ENCODE results near the gene ATP8A2. TPM values are rescaled to one million over a fixed set of nuclear protein-coding genes. Genes with fewer than 3 reads are reported as not detected.
A peak's percentile ranks its signal among the peaks of the same experiment; 100 is the strongest.
"Not testable (repeated sequence)": the region's sequence is repeated elsewhere in the genome, so short reads cannot be mapped to it uniquely, and the experiment has no call there.

The ATP8A2 gene
- total RNA-seq, 1 experiment from 2014 or later, result 0.64 TPM

DNA sequence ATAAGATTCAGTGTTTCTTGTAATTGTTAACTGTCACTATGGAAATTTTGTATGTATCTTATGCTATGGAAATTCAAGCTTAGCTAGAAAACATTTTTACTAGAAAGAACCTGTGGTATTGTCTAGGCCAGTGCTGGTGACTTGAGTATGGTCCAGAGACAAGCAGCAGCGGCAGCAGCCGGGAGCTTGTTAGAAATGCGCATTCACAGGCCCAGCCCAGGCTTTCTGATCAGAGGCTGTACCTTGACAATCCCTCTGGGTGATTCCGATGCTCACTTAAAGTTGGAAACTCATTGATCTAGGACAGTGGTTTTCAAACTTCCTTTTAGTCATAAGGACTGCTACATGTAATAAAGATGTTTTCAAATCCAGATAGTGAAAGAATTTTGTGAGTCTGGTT lies 392.6 kb downstream of the ATP8A2 start:
- no peak for DNase-seq (ENCODE audit: low read depth)

DNA sequence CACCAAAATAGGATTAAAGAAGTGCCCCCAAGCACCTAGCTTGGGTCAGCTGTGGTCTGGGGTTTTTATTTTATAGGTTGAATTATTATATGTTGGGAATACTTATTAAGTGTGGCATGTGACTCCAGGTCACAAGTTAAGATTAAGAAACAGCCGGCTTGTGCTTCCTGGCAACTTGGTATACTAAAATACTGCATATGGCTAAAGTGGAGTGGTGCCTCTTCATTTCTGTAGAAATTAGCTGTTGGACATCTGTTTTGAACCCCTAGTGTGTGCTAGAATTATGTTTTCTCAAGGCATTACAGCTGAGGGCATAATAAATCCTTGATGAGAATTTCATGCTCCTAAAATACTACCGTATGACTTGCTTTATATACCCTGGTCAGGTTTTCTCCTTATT lies 393.5 kb downstream of the ATP8A2 start:
- DNase-seq (ENCODE audit: low read depth), result no peak

DNA sequence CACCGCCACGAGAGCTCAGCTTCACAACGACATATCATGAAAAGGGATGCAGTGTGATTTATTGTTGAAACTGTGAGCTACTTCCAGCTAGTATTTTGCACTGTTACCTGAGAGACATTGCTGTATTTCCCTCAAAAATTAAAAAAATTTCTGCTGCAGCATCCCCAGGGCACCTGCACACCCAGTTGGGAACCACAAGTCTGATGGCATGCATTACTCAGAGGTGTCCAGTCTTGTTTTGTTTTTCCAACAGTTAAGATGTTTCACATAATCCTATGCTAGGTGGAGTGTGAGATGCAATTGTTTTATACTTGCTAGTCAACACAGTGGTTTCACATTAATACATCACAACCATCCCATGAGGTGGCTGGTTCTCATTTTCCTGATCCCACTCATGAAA lies 394.8 kb downstream of the ATP8A2 start:
- no peak for DNase-seq (ENCODE audit: low read depth)

DNA sequence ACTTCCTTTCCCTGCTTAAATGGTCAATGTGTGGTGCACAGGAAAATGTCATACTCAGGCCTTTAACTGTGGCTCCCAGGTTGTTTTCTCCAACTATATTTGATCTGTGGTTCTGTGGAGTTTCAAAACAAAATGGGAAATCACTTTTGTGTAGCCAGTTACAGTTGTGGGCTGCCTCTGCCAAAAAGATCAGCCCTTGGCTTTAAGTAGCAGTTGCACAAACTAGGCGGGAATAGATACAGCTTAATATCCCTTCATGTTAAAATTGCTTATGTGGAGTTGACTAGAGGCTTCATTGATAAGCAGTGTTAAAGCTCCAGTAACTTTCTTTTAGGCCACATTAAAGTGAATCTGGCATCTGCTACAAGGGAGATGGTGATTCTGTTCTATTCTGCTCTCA lies 395.2 kb downstream of the ATP8A2 start:
- no peak for DNase-seq (ENCODE audit: low read depth)

DNA sequence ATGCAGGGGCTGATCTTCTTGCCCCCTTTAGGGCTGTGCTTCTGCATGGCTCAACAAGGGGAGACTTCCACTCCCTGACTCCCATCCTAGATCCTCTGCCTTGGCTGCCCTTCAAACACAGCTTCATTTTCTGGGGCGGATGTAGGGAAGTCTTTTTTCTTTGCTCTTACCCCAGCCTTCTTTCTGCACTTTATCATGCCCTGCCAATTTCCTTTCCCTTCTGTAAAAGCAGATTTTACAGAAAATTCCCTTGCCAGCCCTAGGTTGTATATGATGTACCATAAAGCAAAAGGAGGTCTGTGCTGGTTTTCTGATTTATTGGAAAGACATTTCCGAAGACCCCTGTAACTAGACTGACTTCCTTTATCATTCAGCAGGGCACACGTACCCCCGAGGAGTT lies 396.6 kb downstream of the ATP8A2 start:
- DNase-seq (ENCODE audit: low read depth), result no peak

DNA sequence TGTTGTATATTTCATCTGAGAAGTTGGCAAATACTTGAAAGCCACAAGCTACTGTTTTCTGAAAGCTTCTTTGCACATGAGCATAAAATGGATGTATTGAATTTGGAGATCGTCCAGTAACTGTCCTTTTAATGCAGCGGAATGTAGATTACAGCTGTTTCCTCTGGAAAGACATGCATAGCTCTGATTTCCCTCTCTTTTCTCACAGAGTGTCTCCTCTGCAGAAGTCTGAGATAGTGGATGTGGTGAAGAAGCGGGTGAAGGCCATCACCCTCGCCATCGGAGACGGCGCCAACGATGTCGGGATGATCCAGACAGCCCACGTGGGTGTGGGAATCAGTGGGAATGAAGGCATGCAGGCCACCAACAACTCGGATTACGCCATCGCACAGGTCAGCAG lies 397.1 kb downstream of the ATP8A2 start:
- DNase-seq (ENCODE audit: low read depth), result no peak

DNA sequence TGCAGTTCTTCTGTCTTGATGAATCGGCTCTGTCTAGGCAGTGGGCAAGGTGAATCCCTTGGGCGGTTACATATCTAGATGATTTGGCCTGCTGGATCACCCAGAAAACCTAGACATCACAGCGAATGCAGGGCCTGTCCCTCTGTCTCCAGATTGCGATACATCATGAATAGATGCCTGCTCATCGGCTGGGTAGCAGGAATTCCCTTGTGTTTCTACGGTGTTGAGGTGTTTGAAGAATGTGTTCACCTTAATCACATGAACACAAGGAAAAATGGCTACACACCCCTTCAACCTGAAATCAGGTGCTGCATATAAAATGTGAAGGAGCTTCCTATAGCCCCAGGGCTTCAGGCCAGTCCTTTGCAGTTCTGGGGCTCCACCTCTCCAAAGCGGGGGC lies 398.8 kb downstream of the ATP8A2 start:
- DNase-seq (ENCODE audit: low read depth), result no peak

DNA sequence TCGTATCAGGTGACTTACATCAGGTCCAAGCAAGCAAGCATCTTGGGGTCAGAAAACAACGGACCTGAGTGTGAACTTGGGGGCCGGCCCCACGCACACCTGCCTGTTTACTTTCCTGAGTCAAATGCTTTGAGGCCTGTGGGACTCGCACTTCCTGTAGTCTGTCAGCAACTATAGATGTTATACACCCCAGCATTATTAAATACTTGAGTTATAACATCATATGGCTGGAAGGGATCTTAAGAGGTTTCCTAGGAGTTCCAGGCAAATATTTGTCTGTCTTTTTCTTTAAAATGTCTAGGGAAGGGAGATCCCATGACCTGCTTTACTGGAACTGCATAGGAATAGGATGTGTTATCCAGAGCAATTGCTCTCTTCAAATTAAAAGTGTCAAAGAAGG lies 399.4 kb downstream of the ATP8A2 start:
- peak; percentile 20 for DNase-seq (ENCODE audit: low read depth)

DNA sequence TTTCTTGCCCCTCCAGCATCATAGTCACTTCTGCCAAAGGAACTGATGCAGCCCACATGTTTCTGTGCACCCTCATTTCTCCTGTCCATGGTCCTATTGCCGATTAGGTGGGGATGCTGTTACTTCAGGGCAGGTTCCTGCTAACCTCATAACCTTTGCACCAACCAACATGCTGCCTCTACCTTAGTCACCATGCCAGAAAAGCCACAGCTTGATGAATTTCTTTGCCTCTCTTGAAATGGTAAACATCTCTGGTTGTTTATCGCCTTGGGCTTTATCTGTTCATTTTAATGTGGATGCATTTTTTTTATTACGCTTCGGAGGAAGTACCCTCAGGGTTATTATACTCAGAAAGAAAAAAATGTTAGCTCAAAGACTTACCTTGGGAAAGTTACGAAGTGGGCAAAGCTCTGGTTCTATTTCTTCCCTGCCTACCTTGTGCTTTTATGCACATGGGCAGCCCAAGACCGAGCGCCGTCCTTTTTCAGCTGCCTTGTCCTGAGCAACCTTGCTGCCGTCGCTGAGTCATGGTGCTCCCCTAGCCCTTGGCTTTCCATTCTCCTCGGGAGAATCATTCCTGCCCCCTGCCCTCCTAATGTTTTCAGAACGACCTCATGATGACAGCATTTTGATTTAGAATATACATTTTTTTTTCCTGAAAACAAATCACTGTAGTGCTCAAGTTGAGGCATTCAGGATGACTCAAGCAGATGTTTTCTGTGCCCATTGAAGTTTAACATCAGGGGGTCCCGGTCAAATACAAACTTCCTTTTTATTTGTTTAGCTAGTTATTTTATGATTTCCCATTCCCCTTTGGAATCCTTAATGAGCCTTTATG lies 400.1 kb downstream of the ATP8A2 start:
- DNase-seq (ENCODE audit: low read depth), result peak; percentile 42

DNA sequence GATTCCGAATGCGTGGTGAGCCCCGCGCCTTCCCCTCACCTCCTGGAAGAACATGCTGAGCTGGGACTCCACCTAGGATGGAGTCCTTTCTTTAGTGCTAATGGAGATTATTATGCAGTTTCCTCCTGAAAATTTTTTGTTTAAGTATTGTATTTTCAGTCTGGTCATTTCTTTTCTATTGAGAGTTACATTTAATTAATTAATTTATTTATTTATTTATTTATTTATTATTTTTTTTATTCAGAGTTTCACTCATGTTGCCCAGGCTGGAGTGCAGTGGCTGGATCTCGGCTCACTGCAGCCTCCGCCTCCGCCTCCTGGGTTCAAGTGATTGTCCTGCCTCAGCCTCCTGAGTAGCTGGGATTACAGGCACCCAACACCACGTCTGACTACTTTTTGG lies 400.8 kb downstream of the ATP8A2 start:
- DNase-seq (ENCODE audit: low read depth), result not testable (repeated sequence)

DNA sequence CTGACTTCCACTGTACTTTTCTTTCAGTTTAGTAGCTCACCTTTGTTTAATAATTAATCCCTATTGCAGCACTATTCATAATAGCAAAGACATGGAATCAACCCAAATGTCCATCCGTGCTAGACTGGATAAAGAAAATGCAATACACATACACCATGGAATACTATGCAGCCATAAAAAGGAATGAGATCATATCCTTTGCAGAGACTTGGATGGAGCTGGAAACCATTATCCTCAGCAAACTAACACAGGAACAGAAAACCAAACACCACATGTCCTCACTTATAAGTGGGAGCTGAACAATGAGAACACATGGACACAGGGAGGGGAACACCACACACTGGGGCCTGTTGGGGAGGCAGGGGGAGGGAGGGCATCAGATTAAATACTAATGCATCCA lies 402.3 kb downstream of the ATP8A2 start:
- DNase-seq (ENCODE audit: low read depth), result not testable (repeated sequence)

DNA sequence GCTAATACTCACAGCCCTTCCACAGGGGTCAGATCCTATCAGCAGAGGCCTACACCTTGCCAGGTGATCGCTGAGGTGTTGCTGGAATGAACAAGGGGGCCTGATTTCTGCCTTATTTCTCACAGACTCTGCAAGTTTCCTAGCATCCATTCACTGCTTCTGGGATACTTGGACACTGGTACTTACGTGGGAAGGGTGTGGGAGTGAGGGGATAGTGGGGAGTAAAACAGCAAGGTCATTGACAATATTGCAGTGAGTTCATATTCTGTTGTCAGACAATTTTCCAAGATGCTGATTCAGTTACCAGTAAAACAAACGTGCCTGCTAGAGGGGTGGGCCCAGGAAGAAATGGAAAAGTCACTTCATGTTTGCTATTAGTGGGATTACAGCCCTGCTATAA lies 403.5 kb downstream of the ATP8A2 start:
- no peak for DNase-seq (ENCODE audit: low read depth)

DNA sequence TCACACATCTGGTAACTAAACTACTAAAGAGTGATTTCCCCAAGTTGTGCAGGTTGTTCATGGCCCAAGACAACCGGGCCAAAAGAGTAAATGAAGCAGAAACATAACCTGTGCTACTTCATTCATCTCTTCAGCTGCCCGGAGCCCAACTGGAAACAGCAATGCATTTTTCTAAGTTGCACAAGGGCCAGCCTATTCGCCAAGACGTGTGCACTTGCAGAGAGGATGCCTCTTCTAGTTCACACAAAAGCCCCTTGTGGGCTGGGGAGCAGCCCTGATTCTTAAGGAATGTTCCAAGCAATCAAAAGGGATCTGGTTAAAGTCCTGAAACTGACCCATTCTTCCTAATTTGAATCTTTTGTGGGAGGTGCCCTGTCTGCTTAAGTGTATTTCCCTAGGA lies 404.2 kb downstream of the ATP8A2 start:
- no peak for DNase-seq (ENCODE audit: low read depth)

DNA sequence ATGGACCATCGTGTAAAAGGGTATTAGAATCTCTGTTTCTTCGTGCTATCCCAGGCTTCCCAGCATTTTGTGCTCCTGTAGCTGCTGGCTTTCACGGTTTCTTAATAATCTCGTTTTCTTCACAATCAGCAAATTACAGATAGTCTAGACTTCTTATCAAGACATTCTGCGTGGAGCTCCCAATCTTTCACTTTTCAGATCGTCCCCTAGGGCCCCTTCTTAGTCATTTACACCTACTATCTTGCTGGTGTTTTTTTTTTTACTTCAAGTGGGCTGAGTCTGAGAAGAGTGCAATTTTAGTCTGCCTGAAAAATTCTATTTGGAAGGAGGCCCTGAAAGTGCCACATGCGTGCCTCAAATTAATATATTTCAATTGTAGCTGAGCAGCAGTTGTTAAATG lies 404.9 kb downstream of the ATP8A2 start:
- no peak for DNase-seq (ENCODE audit: low read depth)

DNA sequence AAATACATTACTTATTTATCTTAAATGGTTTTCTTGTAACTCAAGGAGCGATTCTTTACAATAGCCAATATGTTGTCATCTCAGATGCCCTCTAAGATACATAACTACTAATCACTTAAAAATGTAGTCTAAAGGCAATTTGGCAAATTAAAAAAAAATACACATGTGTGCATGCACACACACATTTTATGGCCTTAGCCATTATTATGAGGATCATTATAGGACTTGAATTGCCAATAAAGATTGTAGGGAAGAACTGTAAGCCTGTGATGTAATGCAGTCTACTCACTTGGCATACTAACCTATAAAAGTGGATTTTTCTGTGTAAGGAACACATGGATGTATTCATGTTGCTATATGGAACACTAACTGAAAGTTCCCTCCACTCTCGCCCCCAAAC lies 405.7 kb downstream of the ATP8A2 start:
- no peak for DNase-seq (ENCODE audit: low read depth)

DNA sequence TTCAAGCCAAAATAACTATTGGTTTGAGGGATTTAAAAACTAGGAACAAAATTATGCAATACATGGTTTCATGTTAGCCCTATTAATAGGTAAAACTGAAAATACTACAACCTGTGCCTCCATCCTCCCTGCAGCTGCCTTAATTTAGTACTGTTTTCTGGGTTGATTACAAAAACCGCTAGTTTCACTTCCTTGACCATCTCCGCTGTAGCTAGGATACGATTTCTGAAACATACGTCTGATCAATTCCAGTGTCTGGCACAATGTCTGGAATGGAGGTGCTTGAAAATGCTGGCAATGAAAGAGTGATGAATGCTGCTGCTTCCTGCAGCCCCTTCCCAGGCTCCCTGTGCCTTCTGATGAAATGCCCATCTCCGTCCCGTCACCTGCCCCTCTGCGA lies 406.6 kb downstream of the ATP8A2 start:
- no peak for DNase-seq (ENCODE audit: low read depth)

DNA sequence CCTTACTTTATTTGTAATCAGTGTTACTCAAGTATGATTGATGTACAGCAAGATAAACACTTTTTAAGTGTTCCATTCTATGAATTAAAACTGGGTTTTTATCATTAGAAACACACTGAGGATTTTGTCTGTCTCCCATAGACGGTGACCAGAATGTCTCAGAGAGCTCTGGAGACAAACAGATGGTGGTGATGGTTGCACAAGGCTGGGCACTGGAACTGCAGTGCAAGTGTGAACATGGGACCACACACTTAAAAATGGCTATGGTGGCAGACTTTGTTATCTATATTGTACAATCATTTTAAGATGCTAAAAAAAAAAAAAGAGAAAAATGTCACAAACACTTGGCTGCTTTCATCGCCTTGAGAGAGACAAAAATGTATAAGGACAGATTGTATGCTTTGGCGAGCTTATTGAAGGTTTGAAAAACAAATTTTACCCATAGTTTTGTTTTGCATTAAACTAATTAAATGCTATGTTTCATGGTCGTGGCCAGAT lies 407.1 kb downstream of the ATP8A2 start:
- DNase-seq (ENCODE audit: low read depth), result no peak

DNA sequence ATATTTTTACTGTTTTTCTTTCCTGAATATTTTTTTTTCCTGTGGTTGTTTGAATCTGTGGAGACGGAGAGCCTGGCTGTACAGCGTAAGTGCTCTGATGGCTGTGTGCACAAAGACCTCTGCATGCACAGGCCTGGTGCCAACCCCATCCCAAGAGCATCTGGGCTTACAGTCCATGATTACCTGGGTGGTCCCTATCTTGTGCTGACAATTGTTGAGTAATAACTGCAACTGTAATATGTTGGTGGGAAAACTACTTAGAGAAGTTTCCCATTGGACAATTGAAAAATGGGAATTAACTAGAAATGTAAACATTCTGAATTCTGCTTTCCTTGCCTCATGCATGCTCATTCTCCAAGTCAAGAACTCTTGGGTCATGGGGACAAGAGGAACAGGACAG lies 411.3 kb downstream of the ATP8A2 start:
- no peak for DNase-seq (ENCODE audit: low read depth)

DNA sequence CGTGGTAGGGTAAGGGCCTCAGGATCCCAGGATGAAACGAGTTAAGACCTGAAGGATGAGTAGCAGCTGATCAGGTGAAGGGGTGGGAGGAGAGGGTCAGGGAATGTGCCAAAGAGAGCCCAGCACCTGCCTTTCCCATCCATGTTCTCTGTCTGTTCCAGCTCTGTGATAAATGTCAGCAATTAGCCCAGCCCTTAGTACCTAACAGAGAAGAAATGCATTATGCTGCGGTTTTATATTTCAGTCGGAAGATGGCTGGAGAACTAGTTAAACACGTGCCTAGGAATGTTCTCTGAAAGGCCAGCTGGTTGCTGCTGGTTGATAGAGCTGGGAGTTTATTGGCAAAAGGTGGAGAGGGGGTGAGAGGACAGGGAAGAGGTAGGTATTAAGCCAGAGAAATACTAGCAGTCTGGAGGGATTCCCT lies 411.8 kb downstream of the ATP8A2 start:
- no peak for DNase-seq (ENCODE audit: low read depth)

DNA sequence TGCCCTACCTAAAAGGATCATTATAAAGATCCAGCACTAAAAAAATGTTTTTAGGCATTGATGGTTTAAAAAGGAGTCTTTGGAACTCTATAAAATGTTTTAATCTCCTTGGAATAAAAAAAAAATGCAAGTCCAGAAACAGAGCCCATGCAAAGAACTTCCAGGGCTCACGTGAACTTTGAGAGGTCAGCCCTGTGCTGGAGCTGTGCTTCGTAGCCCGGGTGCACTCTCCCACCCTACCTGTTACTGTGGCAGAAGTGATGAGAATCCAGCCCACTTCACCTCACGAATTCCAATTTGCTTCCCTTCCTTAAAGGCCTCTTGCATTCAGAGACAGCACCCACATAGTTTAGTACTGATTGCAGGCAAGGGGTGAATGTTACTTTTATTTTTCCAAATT lies 412.3 kb downstream of the ATP8A2 start:
- no peak for DNase-seq (ENCODE audit: low read depth)

DNA sequence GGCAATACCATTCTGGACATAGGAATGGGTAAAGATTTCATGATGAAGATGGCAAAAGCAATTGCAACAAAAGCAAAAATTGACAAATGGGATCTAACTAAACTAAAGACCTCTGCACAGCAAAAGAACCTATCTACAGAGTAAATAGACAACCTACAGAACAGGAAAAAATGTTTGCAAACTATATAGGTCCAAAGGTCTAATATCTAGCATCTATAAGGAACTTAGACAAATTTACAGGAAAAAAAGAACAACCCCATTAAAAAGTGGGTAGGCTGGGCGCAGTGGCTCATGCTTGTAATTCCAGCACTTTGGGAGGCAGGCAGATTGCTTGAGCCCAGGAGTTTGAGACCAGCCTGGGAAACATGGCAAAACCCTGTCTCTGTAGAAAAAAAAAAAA lies 418.4 kb downstream of the ATP8A2 start:
- DNase-seq (ENCODE audit: low read depth), result not testable (repeated sequence)

DNA sequence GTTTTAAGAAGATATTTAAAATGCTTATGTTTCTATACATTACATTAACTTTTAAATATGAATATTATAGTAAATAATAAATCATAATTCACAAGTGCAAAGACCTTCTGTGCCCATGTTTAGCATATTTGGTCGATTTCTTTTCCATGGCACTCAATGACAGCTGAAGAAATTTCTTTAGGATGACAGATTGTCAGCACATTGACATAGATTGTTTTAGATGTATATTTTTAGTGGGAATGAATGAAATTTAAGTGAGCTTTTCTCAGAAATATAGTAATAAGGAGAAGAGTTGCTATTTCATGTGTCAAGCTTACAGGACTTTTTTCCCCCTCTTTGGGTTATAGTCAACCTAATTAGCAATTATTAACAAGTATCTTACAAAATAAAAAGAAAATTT lies 423.5 kb downstream of the ATP8A2 start:
- DNase-seq (ENCODE audit: low read depth), result no peak

DNA sequence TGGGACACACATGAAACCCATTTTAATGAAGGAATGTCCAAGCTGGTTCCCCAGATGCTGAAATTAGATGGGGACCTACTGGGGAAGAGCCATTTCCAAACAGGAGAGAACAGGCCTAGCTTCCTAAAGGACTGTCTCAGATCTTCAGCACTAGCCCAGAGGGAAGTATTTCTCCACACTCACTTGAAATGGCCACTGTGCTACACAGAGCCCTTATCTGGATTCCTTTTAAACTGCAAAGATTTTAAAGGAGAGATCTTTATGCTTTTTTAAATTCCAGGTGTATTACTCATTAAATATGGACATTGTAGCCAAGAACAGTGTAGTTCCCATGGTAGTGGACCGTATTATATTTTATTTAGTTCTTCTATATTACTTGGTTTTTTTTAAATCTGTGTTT lies 424.7 kb downstream of the ATP8A2 start:
- no peak for DNase-seq (ENCODE audit: low read depth)

Measured in HT1080 (cell line).